ENCODE results near the gene ALOX15. TPM values are rescaled to one million over a fixed set of nuclear protein-coding genes. Genes with fewer than 3 reads are reported as not detected.
"Not testable (repeated sequence)": the region's sequence is repeated elsewhere in the genome, so short reads cannot be mapped to it uniquely, and the experiment has no call there.

ALOX15 gene
- total RNA-seq: under 1 TPM in 1 of 4 donors, not detected in 3; 0.12 TPM

GRCh38 chr17:4641297-4642195 lies at the start of gene ALOX15:
Gene ALOX15 (minus strand): TSS chr17:4641678. CDS start chr17:4641651, 27 bp downstream.
- peaks cover 89% of the 10 kb centered on the region for H3K27me3 ChIP-seq
- no peak within 1 kb of the TSS for H3K4me3 ChIP-seq
- H3K4me1 ChIP-seq: peaks cover 0 to 17% (median 0%) of the 10 kb centered on the region in 3 donors
- H3K27ac ChIP-seq: no peak within 1 kb of the TSS
- no peaks in the 10 kb centered on the region for H3K36me3 ChIP-seq
- no peak for ATAC-seq
- no peaks in the 10 kb centered on the region for H3K9me3 ChIP-seq
- WGBS, 2 donors (ENCODE audit: low coverage in 1 of 2): 20 to 24% methylated on average over 1 to 13 of the region's 58 CpGs
- TF ChIP-seq EP300 (IDR thresholded peaks at IDR 0.05) (no peak), POLR2AphosphoS5 (IDR thresholded peaks at IDR 0.05) (no peak), POLR2A (IDR thresholded peaks at IDR 0.05) (no peak), CTCF (IDR thresholded peaks at IDR 0.05) (no peak)

- TF ChIP-seq POLR2A (IDR thresholded peaks at IDR 0.05): no peak
- no peak for TF ChIP-seq EP300 (IDR thresholded peaks at IDR 0.05)
- no peak overlapping the region for H3K4me3 ChIP-seq
- H3K27me3 ChIP-seq: no peaks in the 10 kb centered on the region
- H3K27ac ChIP-seq: peak overlapping the region in 2 of 4 donors; percentile 56 to 64
- H3K36me3 ChIP-seq: peaks cover 0 to 38% of the 10 kb centered on the region in 2 donors
- no peaks in the 10 kb centered on the region for H3K9me3 ChIP-seq
- WGBS, 2 donors (ENCODE audit: low coverage in 1 of 2): 100% methylated on average over 1 of the region's 2 CpGs; no CpG with 5 or more reads in 1 of the 2 donors
- ATAC-seq: no peak
- peaks cover 0 to 14% (median 0%) of the 10 kb centered on the region in 3 donors for H3K4me1 ChIP-seq
Measured at GRCh38 chr17:4690745-4691144, 49.3 kb upstream of the ALOX15 start.

- Histone ChIP-seq H3K4me1 (peaks cover 0 to 14% (median 0%) of the 10 kb centered on the region in 3 donors), H3K36me3 (peaks cover 0 to 44% of the 10 kb centered on the region in 2 donors)
- not testable (repeated sequence) for ATAC-seq, H3K4me3 ChIP-seq, H3K27ac ChIP-seq, H3K27me3 ChIP-seq, H3K9me3 ChIP-seq
- 79 to 85% methylated on average over 6 to 12 of the region's 12 CpGs for WGBS, 2 donors (ENCODE audit: low coverage in 1 of 2)
Measured at GRCh38 chr17:4689872-4690271, 48.4 kb upstream of the ALOX15 start.

GRCh38 chr17:4683739-4684138 lies 42.3 kb upstream of the ALOX15 start:
- H3K4me1 ChIP-seq, H3K9me3 ChIP-seq, H3K27me3 ChIP-seq, H3K4me3 ChIP-seq: not testable (repeated sequence)
- ATAC-seq: peak; percentile 84
- H3K36me3 ChIP-seq: peaks cover 0 to 65% of the 10 kb centered on the region in 2 donors
- H3K27ac ChIP-seq: peak overlapping the region; percentile 12 to 72 (median 65)
- 62 to 79% methylated on average over 2 to 3 of the region's 5 CpGs for WGBS, 2 donors (ENCODE audit: low coverage in 1 of 2)

GRCh38 chr17:4679658-4680057 lies 38.2 kb upstream of the ALOX15 start:
- ATAC-seq: no peak
- no peaks in the 10 kb centered on the region for H3K9me3 ChIP-seq
- H3K27me3 ChIP-seq: no peaks in the 10 kb centered on the region
- TF ChIP-seq POLR2AphosphoS5 (IDR thresholded peaks at IDR 0.05) (no peak), CTCF (IDR thresholded peaks at IDR 0.05) (no peak), POLR2A (IDR thresholded peaks at IDR 0.05) (no peak), EP300 (IDR thresholded peaks at IDR 0.05) (no peak)
- H3K4me1 ChIP-seq: peaks cover 0 to 17% (median 0%) of the 10 kb centered on the region in 3 donors
- H3K36me3 ChIP-seq: peaks cover 0 to 87% of the 10 kb centered on the region in 2 donors
- no peak overlapping the region for H3K4me3 ChIP-seq
- no peak overlapping the region for H3K27ac ChIP-seq
- 69 to 100% methylated on average over 5 to 6 of the region's 7 CpGs for WGBS, 2 donors (ENCODE audit: low coverage in 1 of 2)

- no peaks in the 10 kb centered on the region for H3K9me3 ChIP-seq
- peaks cover 0 to 95% of the 10 kb centered on the region in 2 donors for H3K36me3 ChIP-seq
- no peak overlapping the region for H3K27ac ChIP-seq
- no peaks in the 10 kb centered on the region for H3K27me3 ChIP-seq
- TF ChIP-seq CTCF (IDR thresholded peaks at IDR 0.05): no peak
- TF ChIP-seq POLR2A (IDR thresholded peaks at IDR 0.05): no peak
- no peak for TF ChIP-seq POLR2AphosphoS5 (IDR thresholded peaks at IDR 0.05)
- TF ChIP-seq EP300 (IDR thresholded peaks at IDR 0.05): no peak
- H3K4me1 ChIP-seq: peaks cover 0 to 13% (median 0%) of the 10 kb centered on the region in 3 donors
- 44 to 65% methylated on average over 7 to 12 of the region's 14 CpGs for WGBS, 2 donors (ENCODE audit: low coverage in 1 of 2)
- no peak for ATAC-seq
- no peak overlapping the region for H3K4me3 ChIP-seq
Measured at GRCh38 chr17:4678448-4679026, 37.1 kb upstream of the ALOX15 start.

All from gastroesophageal sphincter (tissue), 4 donors.